Ishikawa (cell line): ENCODE data around the gene SCIMP.

Experiments
- CEBPB ChIP-seq: IDR thresholded peaks from 2 replicates; pipeline ENCODE4 v1.6.1; 2012
- EGR1 ChIP-seq: IDR thresholded peaks from 2 replicates; pipeline ENCODE4 v1.6.1; 2012
- EP300 ChIP-seq: IDR thresholded peaks from 2 replicates; pipeline ENCODE4 v1.6.1; 2012; ENCODE audit warnings: borderline replicate concordance
- FOXM1 ChIP-seq: IDR thresholded peaks from 2 replicates; pipeline ENCODE4 v1.6.1; 2012; ENCODE audit warnings: low read depth, borderline replicate concordance
- MAX ChIP-seq: IDR thresholded peaks from 2 replicates; pipeline ENCODE4 v1.6.1; 2012
- NFIC ChIP-seq: IDR thresholded peaks from 2 replicates; pipeline ENCODE4 v1.6.1; 2012
- RAD21 ChIP-seq: IDR thresholded peaks from 2 replicates; pipeline ENCODE4 v1.6.1; 2012; ENCODE audit warnings: low read depth
- TEAD4 ChIP-seq: IDR thresholded peaks from 2 replicates; pipeline ENCODE4 v1.6.1; 2012
- TF ChIP-seq, protein P1 (sequence below): IDR thresholded peaks from 2 replicates; pipeline ENCODE4 v1.6.1; 2012; ENCODE audit warnings: low read depth, mild to moderate bottlenecking
- TF ChIP-seq, protein P2 (sequence below): IDR thresholded peaks from 2 replicates; pipeline ENCODE4 v1.6.1; 2012

DNA sequence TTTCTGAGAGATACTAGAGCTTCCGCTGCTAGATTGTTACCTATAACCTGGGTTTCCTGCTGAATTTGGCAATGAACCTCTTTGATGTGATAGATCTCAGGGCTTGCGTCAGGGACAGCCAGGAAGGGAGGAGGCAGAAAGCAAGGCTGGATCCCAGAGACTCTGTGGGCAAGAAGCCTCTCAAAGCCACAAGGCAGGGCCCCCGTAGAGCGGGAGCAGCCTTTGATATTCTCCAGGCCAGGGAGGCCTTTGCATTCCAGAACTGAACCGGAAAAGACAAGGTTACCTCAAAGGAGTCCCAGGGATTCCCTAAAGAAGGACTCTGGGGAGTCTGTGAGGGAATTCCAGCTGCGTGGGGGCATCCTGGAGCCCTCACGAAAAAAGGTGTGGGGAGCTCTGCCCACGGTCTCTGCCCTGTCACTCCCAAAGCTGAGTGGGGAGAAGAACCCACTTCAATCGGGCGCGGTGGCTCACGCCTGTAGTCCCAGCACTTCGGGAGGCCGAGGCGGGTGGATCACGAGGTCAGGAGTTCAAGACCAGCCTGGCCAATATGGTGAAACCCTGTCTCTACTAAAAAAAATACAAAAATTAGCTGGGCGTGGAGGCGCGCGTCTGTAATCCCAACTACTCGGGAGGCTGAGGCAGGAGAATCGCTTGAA is 14.3 kb upstream of the SCIMP start:
- TF ChIP-seq TEAD4 = no peak
- no peak for TF ChIP-seq FOXM1
- TF ChIP-seq, protein P1, sequence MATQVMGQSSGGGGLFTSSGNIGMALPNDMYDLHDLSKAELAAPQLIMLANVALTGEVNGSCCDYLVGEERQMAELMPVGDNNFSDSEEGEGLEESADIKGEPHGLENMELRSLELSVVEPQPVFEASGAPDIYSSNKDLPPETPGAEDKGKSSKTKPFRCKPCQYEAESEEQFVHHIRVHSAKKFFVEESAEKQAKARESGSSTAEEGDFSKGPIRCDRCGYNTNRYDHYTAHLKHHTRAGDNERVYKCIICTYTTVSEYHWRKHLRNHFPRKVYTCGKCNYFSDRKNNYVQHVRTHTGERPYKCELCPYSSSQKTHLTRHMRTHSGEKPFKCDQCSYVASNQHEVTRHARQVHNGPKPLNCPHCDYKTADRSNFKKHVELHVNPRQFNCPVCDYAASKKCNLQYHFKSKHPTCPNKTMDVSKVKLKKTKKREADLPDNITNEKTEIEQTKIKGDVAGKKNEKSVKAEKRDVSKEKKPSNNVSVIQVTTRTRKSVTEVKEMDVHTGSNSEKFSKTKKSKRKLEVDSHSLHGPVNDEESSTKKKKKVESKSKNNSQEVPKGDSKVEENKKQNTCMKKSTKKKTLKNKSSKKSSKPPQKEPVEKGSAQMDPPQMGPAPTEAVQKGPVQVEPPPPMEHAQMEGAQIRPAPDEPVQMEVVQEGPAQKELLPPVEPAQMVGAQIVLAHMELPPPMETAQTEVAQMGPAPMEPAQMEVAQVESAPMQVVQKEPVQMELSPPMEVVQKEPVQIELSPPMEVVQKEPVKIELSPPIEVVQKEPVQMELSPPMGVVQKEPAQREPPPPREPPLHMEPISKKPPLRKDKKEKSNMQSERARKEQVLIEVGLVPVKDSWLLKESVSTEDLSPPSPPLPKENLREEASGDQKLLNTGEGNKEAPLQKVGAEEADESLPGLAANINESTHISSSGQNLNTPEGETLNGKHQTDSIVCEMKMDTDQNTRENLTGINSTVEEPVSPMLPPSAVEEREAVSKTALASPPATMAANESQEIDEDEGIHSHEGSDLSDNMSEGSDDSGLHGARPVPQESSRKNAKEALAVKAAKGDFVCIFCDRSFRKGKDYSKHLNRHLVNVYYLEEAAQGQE = no peak
- TF ChIP-seq MAX = no peak
- no peak for TF ChIP-seq EGR1
- no peak for TF ChIP-seq EP300
- TF ChIP-seq NFIC = no peak
- TF ChIP-seq, protein P2, sequence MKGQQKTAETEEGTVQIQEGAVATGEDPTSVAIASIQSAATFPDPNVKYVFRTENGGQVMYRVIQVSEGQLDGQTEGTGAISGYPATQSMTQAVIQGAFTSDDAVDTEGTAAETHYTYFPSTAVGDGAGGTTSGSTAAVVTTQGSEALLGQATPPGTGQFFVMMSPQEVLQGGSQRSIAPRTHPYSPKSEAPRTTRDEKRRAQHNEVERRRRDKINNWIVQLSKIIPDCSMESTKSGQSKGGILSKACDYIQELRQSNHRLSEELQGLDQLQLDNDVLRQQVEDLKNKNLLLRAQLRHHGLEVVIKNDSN = no peak
- TF ChIP-seq CEBPB = no peak
- no peak for TF ChIP-seq RAD21
